Thymus (tissue), 14 donors: ENCODE data around the gene S100A10. TPM values are rescaled to one million over a fixed set of nuclear protein-coding genes. Genes with fewer than 3 reads are reported as not detected.

Experiments used
- DNase-seq, 9 donors: peaks; one replicate each; pipeline ENCODE4 v3.0.0-alpha.2; 2013; ENCODE audit warnings: low spot score in 9 of 9, low read depth in 6 of 9, missing footprints in 1 of 9
- H3K27ac ChIP-seq, 2 donors: one replicate each; pipeline ENCODE4 v1.5.1; 2013; ENCODE audit warnings: control low read depth in 1 of 2, low read depth in 1 of 2, low read length in 1 of 2, mild to moderate bottlenecking in 1 of 2, moderate library complexity in 1 of 2
- H3K27me3 ChIP-seq, 2 donors: one replicate each; pipeline ENCODE4 v1.5.1; 2013; ENCODE audit warnings: low read length in 1 of 2; ENCODE audit not compliant: control insufficient read depth in 2 of 2, insufficient read depth in 1 of 2
- H3K36me3 ChIP-seq, 2 donors: one replicate each; pipeline ENCODE4 v1.5.1; 2013; ENCODE audit warnings: low read length in 1 of 2, mild to moderate bottlenecking in 1 of 2, moderate library complexity in 1 of 2; ENCODE audit not compliant: control insufficient read depth in 2 of 2, insufficient read depth in 2 of 2
- H3K4me1 ChIP-seq, 2 donors: one replicate each; pipeline ENCODE4 v1.5.1; 2013; ENCODE audit warnings: low read length in 2 of 2; ENCODE audit not compliant: control insufficient read depth in 2 of 2, insufficient read depth in 2 of 2
- H3K4me3 ChIP-seq, 2 donors: one replicate each; pipeline ENCODE4 v1.5.1; 2013; ENCODE audit warnings: low read length in 2 of 2, control low read depth in 1 of 2, mild to moderate bottlenecking in 1 of 2
- H3K9me3 ChIP-seq, 2 donors: one replicate each; pipeline ENCODE4 v1.5.1; 2013; ENCODE audit warnings: low read length in 1 of 2, mild to moderate bottlenecking in 1 of 2; ENCODE audit not compliant: control insufficient read depth in 2 of 2, insufficient read depth in 1 of 2
- WGBS: extraction: QIAGEN DNeasy Blood & Tissue Kit; methylation state at CpG from one replicate; pipeline ENCODE4 v1.1.7; 2013; 5-methylcytosine and 5-hydroxymethylcytosine counted together
- long read RNA-seq, 10 donors: transcript quantifications; one replicate each; lab custom pipeline, GENCODE V29; 2026
- polyA plus RNA-seq: library from polyadenylated mRNA; stranded (reverse); fragments of 200-250 nt; gene quantifications from one replicate; pipeline ENCODE4 v1.2.3, GENCODE V29; 2013
- total RNA-seq: library from RNA; stranded (reverse); fragments of 120-200 nt; gene quantifications from one replicate; pipeline ENCODE4 v1.2.4, GENCODE V29; 2013
- donor health status: healthy.

S100A10 gene, protein sequence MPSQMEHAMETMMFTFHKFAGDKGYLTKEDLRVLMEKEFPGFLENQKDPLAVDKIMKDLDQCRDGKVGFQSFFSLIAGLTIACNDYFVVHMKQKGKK
- 46.1 TPM for total RNA-seq
- polyA plus RNA-seq: 592 TPM
- long read RNA-seq, donor 1, transcript S100A10-202 (3 exons, 1,202 nt): major isoform, 6 of 6 reads
- long read RNA-seq, donor 1, partial matches to known transcripts: 0 of 6 reads
- long read RNA-seq, donor 1, other reads (novel, unspliced or antisense): 0 of 6 reads
- long read RNA-seq, donor 2, transcript S100A10-202 (3 exons, 1,202 nt): major isoform, 85 of 113 reads
- long read RNA-seq, donor 2, partial matches to known transcripts: 28 of 113 reads
- long read RNA-seq, donor 2, other reads (novel, unspliced or antisense): 0 of 113 reads
- long read RNA-seq, donor 3, transcript S100A10-202 (3 exons, 1,202 nt): major isoform, 43 of 61 reads
- long read RNA-seq, donor 3, partial matches to known transcripts: 18 of 61 reads
- long read RNA-seq, donor 3, other reads (novel, unspliced or antisense): 0 of 61 reads
- long read RNA-seq, donor 4, transcript S100A10-202 (3 exons, 1,202 nt): major isoform, 46 of 70 reads
- long read RNA-seq, donor 4, partial matches to known transcripts: 24 of 70 reads
- long read RNA-seq, donor 4, other reads (novel, unspliced or antisense): 0 of 70 reads
- long read RNA-seq, donor 5, transcript S100A10-202 (3 exons, 1,202 nt): major isoform, 117 of 199 reads
- long read RNA-seq, donor 5, partial matches to known transcripts: 82 of 199 reads
- long read RNA-seq, donor 5, other reads (novel, unspliced or antisense): 0 of 199 reads
- long read RNA-seq, donor 6, transcript S100A10-202 (3 exons, 1,202 nt): major isoform, 54 of 85 reads
- long read RNA-seq, donor 6, partial matches to known transcripts: 31 of 85 reads
- long read RNA-seq, donor 6, other reads (novel, unspliced or antisense): 0 of 85 reads
- long read RNA-seq, donor 7, transcript S100A10-202 (3 exons, 1,202 nt): major isoform, 99 of 145 reads
- long read RNA-seq, donor 7, partial matches to known transcripts: 46 of 145 reads
- long read RNA-seq, donor 7, other reads (novel, unspliced or antisense): 0 of 145 reads
- long read RNA-seq, donor 8, transcript S100A10-202 (3 exons, 1,202 nt): major isoform, 50 of 60 reads
- long read RNA-seq, donor 8, partial matches to known transcripts: 10 of 60 reads
- long read RNA-seq, donor 8, other reads (novel, unspliced or antisense): 0 of 60 reads
- long read RNA-seq, donor 9, transcript S100A10-202 (3 exons, 1,202 nt): major isoform, 39 of 62 reads
- long read RNA-seq, donor 9, partial matches to known transcripts: 23 of 62 reads
- long read RNA-seq, donor 9, other reads (novel, unspliced or antisense): 0 of 62 reads
- long read RNA-seq, donor 10, transcript S100A10-202 (3 exons, 1,202 nt): major isoform, 66 of 111 reads
- long read RNA-seq, donor 10, partial matches to known transcripts: 45 of 111 reads
- long read RNA-seq, donor 10, other reads (novel, unspliced or antisense): 0 of 111 reads

DNA sequence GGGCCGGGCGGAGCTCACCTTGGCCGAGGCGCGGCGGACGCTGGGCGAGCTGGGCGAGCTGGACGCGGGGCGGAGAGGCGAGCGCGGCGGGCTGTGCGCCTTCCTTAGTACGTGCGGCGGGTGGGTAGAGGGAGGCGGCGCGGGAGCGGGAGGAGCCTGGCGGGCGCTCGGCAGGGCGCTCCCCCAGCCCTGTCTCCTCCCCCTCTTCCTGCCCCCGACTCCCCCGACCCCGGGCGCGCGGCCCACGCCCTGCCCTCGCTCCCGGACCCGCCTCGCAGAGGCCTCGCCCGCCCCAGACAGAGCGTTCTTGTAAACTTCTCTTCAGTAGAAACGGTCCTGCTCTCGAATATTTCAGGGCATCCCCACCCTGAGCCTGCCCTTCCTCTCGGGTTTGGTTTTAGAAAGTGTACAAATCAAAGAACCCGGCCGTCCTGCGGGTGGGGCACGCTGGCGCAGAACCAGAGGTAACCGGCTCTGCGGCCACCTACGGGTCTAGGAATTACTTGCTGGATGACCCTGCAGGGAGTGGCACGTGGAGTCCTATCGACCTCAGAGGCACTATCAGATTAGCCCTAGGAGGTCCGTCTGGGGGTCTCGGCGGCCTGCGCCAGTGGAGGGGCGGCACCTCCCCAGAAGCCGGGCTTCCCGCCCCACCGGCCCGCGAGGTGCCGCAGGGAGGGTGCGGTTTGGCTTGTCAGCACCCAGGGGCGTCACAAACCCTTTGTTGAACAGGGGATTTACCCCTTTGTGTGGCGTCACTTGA, at the start of gene S100A10:
Gene S100A10 (minus strand): TSS at position 126 of the 763 bp plus-strand sequence. CDS start 7,629 bp downstream, outside the sequence.
- no peaks in the 10 kb centered on the region for H3K36me3 ChIP-seq
- peak within 1 kb of the TSS; percentile 57 to 85 for H3K4me3 ChIP-seq
- H3K9me3 ChIP-seq: peaks cover 0 to 11% of the 10 kb centered on the region in 2 donors
- peaks cover 6 to 86% of the 10 kb centered on the region in 2 donors for H3K27me3 ChIP-seq
- 3% methylated on average over 69 of the region's 69 CpGs for WGBS
- peak within 1 kb of the TSS; percentile 71 to 86 for H3K27ac ChIP-seq
- peaks cover 18 to 20% of the 10 kb centered on the region in 2 donors for H3K4me1 ChIP-seq
- DNase-seq: peak in 5 of 9 donors; percentile 49 to 79 (median 62)

DNA sequence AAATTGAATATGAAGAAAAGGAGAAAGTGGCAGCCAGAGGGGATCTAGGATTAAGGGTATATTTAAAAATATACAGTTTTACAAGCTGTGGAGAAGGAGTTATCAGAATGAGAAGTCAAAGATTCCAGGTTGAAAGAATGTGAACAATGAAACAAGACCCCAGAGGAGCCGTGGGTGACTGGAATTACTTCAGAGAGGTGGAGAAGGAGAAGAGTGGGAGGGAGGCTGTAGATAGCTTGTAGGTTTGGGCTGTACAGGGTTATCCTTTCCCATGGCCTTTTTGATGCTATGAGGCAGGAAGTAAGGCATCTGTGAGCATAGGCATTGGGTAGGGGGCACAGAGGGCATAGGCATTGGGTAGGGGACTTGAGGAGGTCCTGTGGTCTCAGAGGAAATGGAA, 48.4 kb upstream of the S100A10 start:
- 89% methylated on average over 1 of the region's 1 CpG for WGBS
- no peak for DNase-seq
- Histone ChIP-seq H3K27me3 (no peaks in the 10 kb centered on the region), H3K4me1 (peaks cover 20 to 40% of the 10 kb centered on the region in 2 donors), H3K27ac (no peak overlapping the region), H3K36me3 (no peaks in the 10 kb centered on the region), H3K4me3 (no peak overlapping the region), H3K9me3 (no peaks in the 10 kb centered on the region)

DNA sequence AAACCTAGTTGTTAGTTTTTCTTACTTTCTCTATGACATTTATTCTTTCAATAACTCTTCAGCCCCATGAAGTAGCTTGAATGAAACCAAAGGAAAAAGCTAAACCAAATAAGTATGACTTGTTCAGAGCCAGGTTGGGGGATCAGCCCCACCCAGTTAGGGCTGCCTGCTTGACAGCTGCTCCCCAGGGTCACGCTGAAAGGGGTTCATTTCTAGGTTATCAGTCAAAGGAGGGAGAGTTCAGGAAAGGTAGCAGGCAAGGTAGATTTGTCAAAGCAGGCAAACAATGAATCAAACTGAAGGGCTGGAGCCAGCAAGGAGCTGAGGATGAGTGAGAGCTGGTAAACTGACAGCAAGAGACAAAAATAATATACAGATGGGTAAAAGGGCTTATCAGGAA, 46.2 kb upstream of the S100A10 start:
- Histone ChIP-seq H3K36me3 (no peaks in the 10 kb centered on the region), H3K4me3 (no peak overlapping the region), H3K27me3 (no peaks in the 10 kb centered on the region), H3K9me3 (no peaks in the 10 kb centered on the region), H3K4me1 (peaks cover 22 to 42% of the 10 kb centered on the region in 2 donors), H3K27ac (no peak overlapping the region)
- DNase-seq: peak in 1 of 9 donors; percentile 26
- WGBS: 79% methylated on average over 1 of the region's 1 CpG

DNA sequence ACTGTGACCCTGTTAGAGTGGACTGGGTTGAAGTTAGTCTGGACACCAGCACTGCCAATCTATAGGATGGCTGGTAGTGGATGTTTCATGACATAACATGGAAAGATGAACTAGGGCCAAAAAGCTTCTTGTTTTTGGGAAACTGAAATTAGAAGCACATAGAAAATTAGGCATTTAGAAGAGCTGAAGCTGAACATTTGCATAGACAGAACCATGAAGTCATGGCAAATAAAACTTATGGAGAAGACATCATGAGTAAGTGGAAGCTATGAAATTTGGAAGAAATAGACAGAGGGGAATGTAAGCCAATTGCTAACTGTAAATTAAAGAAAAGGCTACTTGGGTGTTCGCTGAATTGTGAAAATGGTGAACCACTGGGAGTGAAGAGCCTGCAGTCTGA, 45.8 kb upstream of the S100A10 start:
- DNase-seq: no peak
- no peaks in the 10 kb centered on the region for H3K27me3 ChIP-seq
- H3K27ac ChIP-seq: no peak overlapping the region
- peaks cover 26 to 46% of the 10 kb centered on the region in 2 donors for H3K4me1 ChIP-seq
- H3K9me3 ChIP-seq: no peaks in the 10 kb centered on the region
- WGBS: 98% methylated on average over 1 of the region's 1 CpG
- no peaks in the 10 kb centered on the region for H3K36me3 ChIP-seq
- H3K4me3 ChIP-seq: no peak overlapping the region

DNA sequence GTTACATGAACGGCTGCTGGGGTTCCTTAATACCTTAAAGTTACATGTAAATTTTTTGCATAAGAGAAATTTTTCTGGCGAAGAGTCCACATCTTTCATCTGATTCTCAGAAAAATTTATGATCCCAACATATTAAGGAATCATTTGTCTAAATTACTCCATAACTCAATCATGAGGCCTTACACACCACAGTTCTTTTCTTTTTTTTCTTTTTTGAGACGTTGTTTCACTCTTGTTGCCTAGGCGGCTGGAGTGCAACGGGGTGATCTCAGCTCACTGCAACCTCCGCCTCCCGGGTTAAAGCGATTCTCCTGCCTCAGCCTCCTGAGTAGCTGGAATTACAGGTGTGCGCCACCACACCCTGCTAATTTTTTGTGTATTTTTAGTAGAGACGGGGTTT, 45.2 kb upstream of the S100A10 start:
- Histone ChIP-seq H3K27me3 (no peaks in the 10 kb centered on the region), H3K36me3 (no peaks in the 10 kb centered on the region), H3K9me3 (no peaks in the 10 kb centered on the region), H3K4me1 (peaks cover 31 to 51% of the 10 kb centered on the region in 2 donors), H3K27ac (peak overlapping the region; percentile 64 to 93), H3K4me3 (no peak overlapping the region)
- WGBS: 97% methylated on average over 10 of the region's 10 CpGs
- DNase-seq: no peak

DNA sequence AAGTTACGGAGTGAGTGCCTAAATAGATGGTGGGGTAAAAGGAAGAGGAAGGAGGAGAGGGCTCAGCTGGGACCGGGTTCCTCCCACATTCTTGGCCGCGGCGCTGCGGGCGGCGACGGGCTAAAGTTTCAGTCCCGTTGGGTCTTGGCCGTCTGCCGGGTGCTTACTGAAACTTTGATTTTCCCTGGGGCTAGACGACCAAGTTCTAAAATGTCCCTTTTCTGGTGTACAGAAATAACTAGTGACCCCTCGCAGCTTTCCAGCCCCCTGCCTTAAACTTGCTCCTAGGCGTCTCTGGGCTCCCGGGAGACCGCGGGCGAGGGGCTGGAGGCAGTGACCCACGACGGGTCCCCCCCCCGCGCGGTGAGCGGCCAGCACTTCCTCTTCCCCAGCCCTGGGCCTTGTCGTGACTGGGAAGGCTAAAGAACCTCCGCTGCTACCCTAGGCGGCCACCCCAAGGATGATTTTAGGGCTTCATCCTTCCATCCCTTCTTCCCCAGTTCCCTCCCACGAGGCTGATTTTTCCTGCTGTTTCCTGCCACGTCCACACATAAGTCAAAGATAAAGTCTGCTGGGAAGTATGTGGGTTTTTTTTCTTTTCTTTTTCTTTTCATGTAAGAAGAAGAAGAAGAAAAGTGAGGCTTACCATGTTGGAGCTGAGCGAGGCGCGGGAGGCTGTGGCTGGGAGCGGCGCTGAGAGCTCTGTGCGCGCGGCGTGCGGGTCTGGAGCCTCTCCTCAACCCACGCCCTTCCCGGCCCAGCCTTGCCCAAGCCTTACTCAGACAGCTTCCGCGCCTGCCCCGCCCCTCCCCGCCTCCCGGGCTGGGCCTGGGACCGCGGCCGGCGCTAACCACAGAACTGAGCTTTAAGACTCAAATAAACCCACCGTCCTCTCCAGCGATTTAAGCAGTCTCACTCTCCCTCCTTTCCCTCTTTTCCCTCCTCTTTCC, 42.9 kb upstream of the S100A10 start, which contains the start of gene S100A11:
Gene S100A11 (minus strand): TSS at position 738 of the 950 bp plus-strand sequence. CDS start 89 bp downstream, at position 649.
- peaks cover 37 to 52% of the 10 kb centered on the region in 2 donors for H3K4me1 ChIP-seq
- peak in 7 of 9 donors; percentile 18 to 71 (median 42) for DNase-seq
- WGBS: under 1% methylated on average over 53 of the region's 53 CpGs
- peak within 1 kb of the TSS; percentile 75 to 90 for H3K4me3 ChIP-seq
- H3K9me3 ChIP-seq: no peaks in the 10 kb centered on the region
- peak within 1 kb of the TSS; percentile 95 to 98 for H3K27ac ChIP-seq
- no peaks in the 10 kb centered on the region for H3K27me3 ChIP-seq
- peaks cover 21 to 23% of the 10 kb centered on the region in 2 donors for H3K36me3 ChIP-seq

DNA sequence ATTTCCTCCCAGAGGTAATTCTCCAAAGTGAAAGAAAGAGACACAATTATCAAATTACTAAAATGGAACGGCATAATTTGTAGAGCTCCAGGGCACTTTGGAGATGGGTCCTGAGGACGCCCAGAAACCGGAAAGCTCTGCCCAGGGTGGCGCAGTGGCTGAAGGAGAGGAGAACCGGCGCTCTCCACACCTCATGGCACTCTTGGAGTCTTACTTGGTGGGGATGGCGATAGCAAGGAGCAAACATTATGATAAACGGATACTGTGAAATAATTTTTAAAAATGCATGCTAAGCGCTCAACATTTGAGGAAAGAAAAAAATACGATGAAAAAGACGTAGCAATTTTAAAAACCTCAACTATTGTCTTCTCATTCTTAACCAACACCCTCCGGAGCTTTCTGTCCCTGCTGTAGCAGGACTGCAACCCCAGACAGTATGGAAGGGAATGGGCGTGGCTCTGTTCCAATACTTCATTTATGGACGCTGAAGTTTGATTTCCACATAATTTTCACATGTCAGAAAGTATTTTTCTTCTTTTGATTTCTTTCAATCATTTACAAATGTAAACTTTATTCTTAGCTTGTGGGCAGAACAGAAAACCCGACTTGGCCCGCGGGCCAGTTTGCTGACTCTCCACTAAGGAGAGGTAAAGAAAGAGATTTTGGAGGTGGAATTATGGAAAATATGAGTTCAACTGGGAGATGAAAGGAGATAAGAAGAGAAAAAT, 42.0 kb upstream of the S100A10 start:
- H3K9me3 ChIP-seq: no peaks in the 10 kb centered on the region
- peaks cover 25 to 28% of the 10 kb centered on the region in 2 donors for H3K36me3 ChIP-seq
- peak overlapping the region; percentile 75 to 90 for H3K4me3 ChIP-seq
- peak overlapping the region; percentile 95 to 98 for H3K27ac ChIP-seq
- DNase-seq: peak in 4 of 9 donors; percentile 18 to 61 (median 26)
- peaks cover 37 to 52% of the 10 kb centered on the region in 2 donors for H3K4me1 ChIP-seq
- WGBS: 29% methylated on average over 17 of the region's 17 CpGs
- no peaks in the 10 kb centered on the region for H3K27me3 ChIP-seq
